SK-N-MC (cell line): ENCODE data around the gene FBLN2.

Experiments used
- DNase-seq: peaks from one replicate; pipeline ENCODE4 v3.0.0-alpha.2; 2011; ENCODE audit warnings: low read depth, low spot score
- H3K27ac ChIP-seq: fragments of 200-600 bp; sonication (generic); 2 replicates; pipeline ENCODE4 v1.5.1; 2016; ENCODE audit warnings: mixed run types
- H3K36me3 ChIP-seq: fragments of 200-600 bp; sonication (generic); 2 replicates; pipeline ENCODE4 v1.6.1; 2017; ENCODE audit warnings: antibody characterized with exemption, low read length, mixed read lengths; ENCODE audit not compliant: insufficient read depth
- H3K4me3 ChIP-seq: fragments of 200-600 bp; sonication (generic); 2 replicates; pipeline ENCODE4 v1.5.1; 2016
- H3K9ac ChIP-seq: fragments of 200-600 bp; sonication (generic); 2 replicates; pipeline ENCODE4 v1.8.0; 2017; ENCODE audit warnings: mixed run types, mixed read lengths; ENCODE audit not compliant: insufficient read length
- H3K9me3 ChIP-seq: fragments of 200-600 bp; sonication (generic); 2 replicates; pipeline ENCODE4 v1.6.1; 2017; ENCODE audit warnings: low read depth, mild to moderate bottlenecking, antibody characterized with exemption, low read length, moderate library complexity, mixed read lengths
- EZH2 ChIP-seq: fragments of 200-600 bp; sonication (generic); IDR thresholded peaks from one replicate; pipeline ENCODE4 v1.6.1; 2017; ENCODE audit warnings: antibody characterized with exemption
- FOXP2 ChIP-seq: optimal IDR thresholded peaks from 2 replicates; pipeline ENCODE3; 2011; ENCODE audit warnings: mild to moderate bottlenecking, moderate library complexity; ENCODE audit not compliant: insufficient read depth; ENCODE audit errors: extremely low read length, control extremely low read depth
- POLR2AphosphoS5 ChIP-seq: IDR thresholded peaks from 2 replicates; pipeline ENCODE4 v1.6.1; 2012; ENCODE audit warnings: mild to moderate bottlenecking, low read depth, low read length, borderline replicate concordance

The FBLN2 gene

DNA sequence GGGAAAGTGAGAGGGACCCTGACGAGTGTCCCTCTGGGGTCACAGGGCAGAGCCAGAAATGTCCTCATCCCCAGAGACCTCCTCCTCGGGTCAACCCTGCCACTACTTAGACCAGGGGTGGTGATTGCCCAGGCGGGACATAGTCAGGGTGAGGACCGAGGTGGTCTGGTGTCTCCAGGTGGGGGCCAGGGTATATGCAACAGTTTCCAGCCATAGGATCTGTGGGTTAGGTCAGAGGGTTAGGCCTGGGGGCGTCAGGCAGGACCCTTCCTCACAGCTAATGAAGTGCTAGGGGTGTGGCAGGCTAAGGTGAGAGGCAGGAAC lies 22.3 kb upstream of the FBLN2 start:
- no peak overlapping the region for H3K27ac ChIP-seq

DNA sequence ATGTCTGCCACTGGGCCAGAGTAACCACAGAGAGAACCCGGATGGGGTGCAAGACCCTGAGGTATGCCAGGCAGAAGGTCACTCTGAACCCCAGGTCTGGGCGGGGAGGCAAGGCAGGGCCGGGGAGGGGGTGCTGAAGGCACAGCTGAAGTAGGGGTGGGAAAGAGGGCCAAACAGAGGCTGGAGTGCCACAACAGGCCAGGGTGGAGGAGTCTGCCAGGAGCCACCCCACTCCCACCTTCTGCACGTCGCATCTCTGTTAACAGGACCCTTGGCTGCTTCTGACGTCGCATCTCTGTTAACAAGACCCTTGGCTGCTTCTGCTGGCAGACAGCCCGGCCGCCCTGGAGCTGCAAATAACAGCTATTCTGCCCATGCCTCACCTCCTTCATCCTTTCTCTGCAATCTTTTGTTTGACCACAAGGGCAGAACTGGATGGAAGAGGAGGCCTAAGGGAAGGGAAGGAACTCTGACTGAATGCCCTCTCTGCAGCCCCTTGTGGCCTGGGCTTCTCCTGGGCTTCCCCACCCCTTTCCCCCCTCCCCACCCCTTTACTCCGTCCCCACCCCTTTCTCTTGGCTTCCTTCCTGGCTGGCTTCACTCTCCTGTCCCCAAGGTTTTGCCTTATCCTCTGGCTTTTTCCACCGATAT lies 20.6 kb upstream of the FBLN2 start:
- no peak for DNase-seq
- Histone ChIP-seq H3K4me3 (no peak overlapping the region), H3K36me3 (no peaks in the 10 kb centered on the region), H3K9me3 (no peaks in the 10 kb centered on the region), H3K9ac (no peak overlapping the region), H3K27ac (no peak overlapping the region)
- TF ChIP-seq POLR2AphosphoS5 (no peak), EZH2 (no peak), FOXP2 (no peak)

More for the DNA sequence above, 22.3 kb upstream of the FBLN2 start:
- Histone ChIP-seq H3K36me3 (no peaks in the 10 kb centered on the region), H3K4me3 (no peak overlapping the region), H3K9me3 (no peaks in the 10 kb centered on the region), H3K9ac (no peak overlapping the region)
- TF ChIP-seq POLR2AphosphoS5 (no peak), FOXP2 (no peak), EZH2 (no peak)
- DNase-seq = no peak

DNA sequence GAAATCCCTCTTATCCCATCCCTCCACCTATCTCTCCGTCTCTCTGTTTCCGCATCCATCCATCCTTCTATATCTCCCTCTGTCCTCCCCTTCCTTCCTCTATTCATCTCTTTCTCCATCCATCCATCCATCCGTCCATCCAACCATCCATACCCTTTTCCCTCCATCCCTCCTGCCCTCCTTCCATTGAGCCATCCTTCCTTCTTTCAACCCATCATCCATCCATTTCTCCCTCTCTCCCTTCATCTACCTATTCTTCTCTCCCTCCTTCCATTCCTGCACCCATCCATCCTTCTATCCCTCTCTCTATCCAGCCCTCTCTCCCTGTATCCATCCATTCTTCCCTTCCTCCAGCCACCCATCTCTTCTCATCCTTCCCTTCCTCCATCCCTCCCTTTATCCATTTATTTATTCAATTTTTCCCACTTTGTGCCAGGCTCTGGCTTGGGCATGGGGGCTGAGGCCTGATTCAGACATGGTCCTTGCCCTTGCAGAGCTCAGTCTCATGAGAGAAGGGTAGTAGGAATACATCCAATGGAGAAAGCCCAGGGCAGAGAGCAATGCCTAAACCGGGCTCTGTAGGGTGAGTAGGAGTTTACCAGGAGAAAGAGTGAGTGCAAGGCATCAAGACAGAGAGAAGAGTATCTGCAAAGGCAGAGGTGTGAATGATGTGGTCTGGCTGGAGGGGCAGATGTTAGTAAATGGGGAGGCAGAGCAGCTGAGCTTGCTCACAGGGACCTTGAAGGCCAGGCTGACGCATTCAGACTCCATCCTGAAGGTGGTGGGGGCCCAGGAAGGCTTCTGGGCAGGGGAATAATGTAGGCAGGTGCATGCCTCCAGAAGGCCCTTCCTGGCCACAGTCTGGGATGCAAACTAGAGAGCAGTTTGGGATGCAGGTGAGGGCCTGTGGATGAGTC lies 19.5 kb upstream of the FBLN2 start:
- Histone ChIP-seq H3K36me3 (no peaks in the 10 kb centered on the region), H3K27ac (no peak overlapping the region), H3K9me3 (no peaks in the 10 kb centered on the region), H3K4me3 (no peak overlapping the region), H3K9ac (no peak overlapping the region)
- TF ChIP-seq FOXP2 (no peak), EZH2 (no peak), POLR2AphosphoS5 (no peak)
- DNase-seq = no peak

DNA sequence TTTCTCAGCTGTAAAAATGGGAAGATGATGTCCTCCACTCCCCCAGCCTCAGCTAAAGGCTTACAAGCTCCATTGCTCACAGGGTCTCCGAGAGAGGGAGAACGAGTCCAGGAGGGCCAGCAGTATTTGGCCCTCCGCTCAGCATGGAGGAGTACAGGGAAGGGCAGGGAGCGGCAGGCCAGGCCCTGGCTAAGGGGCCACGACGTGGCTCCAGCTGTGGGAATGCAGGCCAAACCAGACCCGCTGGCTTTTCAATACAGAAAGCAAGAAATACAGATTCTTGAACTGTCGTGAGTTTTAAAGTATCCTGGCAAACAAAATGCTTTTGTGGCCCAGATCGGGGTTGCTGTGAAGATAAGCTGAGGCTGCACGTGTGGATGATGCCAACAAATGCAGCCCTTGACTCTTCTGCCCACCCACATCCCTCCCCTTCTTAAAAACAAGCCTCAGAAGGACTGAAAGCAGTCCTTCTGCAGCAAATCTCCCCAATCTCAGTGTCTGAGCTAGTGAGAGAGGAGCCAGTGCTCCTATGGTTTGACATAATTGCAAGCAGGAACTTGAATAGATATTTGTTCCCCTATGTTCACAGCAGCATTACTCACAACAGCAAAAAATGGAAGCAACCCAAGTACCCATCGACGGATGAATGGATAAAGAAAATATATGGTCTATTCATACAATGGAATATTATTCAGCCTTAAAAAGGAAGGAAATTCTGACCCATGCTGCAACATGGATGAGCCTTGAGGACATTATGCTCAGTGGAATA lies 18.5 kb upstream of the FBLN2 start:
- H3K27ac ChIP-seq = no peak overlapping the region
- TF ChIP-seq POLR2AphosphoS5 = no peak
- no peak for TF ChIP-seq EZH2
- TF ChIP-seq FOXP2 = no peak
- H3K9me3 ChIP-seq = no peaks in the 10 kb centered on the region
- no peak overlapping the region for H3K9ac ChIP-seq
- no peak for DNase-seq
- H3K4me3 ChIP-seq = no peak overlapping the region
- H3K36me3 ChIP-seq = no peaks in the 10 kb centered on the region

DNA sequence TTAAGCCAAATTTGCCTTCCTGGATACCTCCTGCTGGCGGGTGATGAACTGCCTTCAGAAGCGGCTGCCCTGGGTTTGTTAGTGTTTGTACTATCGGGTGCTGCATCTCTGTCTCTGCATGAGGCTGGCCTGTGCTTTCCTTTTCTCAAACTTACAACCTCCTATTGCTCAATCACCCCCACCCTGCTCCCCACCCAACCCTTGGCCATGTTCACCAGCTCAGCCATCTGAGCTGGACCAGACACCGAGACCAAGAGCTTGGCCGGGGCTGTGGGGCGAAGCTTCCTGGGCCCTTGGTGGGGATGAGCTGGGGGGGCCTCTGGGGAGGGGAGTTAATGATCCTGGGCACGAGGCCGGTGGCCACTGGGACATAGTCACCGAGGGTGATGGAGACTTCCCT lies 16.8 kb upstream of the FBLN2 start:
- no peaks in the 10 kb centered on the region for H3K36me3 ChIP-seq
- no peak overlapping the region for H3K4me3 ChIP-seq
- H3K9ac ChIP-seq = no peak overlapping the region
- TF ChIP-seq EZH2 (no peak), POLR2AphosphoS5 (no peak), FOXP2 (no peak)
- no peaks in the 10 kb centered on the region for H3K9me3 ChIP-seq
- DNase-seq = no peak
- H3K27ac ChIP-seq = no peak overlapping the region

DNA sequence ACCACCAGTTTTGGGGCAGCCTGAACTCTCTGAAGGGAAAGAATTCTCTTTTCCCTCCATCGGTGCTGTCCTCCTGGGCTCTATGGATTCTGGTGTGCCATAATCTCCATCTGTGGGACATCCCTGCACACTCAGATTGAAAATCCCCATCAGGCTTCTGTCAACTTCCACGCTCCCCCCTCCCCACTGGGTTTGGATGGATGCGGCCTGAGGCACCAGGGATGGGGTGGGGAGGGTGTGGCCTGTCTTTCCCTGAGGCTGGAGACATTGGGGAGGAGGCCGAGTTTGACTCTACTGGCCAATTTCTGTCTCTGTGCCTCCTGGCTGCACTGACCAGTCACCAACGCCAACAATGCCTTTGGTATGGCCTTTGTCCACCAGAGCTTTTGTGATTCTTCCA lies 16.3 kb upstream of the FBLN2 start:
- no peak for DNase-seq
- no peak overlapping the region for H3K27ac ChIP-seq
- H3K4me3 ChIP-seq = no peak overlapping the region
- no peaks in the 10 kb centered on the region for H3K9me3 ChIP-seq
- TF ChIP-seq FOXP2 (no peak), POLR2AphosphoS5 (no peak), EZH2 (no peak)
- H3K36me3 ChIP-seq = no peaks in the 10 kb centered on the region
- H3K9ac ChIP-seq = no peak overlapping the region

DNA sequence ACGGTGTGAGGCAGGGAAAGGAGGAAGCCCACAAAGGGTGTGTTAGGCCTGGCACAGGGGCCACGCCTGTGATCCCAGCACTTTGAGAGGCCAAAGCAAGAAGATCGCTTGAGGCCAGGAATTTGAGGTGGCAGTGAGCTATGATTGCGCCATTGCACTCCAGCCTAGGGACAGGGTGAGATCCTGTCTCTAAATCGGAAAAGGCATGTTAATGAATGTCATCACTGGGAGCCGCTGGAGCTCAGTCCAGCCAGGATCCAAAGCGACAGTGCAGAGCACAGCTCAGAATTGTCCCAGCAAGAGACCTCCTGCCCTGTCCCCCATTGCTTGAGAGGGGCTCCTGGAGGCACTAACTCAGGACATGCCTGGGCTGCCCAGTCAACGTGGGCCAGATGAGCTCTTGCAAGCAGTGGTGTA lies 15.0 kb upstream of the FBLN2 start:
- Histone ChIP-seq H3K27ac (no peak overlapping the region), H3K9ac (no peak overlapping the region), H3K4me3 (no peak overlapping the region), H3K36me3 (no peaks in the 10 kb centered on the region), H3K9me3 (no peaks in the 10 kb centered on the region)
- TF ChIP-seq FOXP2 = no peak
- TF ChIP-seq EZH2 = no peak
- TF ChIP-seq POLR2AphosphoS5 = no peak
- no peak for DNase-seq

DNA sequence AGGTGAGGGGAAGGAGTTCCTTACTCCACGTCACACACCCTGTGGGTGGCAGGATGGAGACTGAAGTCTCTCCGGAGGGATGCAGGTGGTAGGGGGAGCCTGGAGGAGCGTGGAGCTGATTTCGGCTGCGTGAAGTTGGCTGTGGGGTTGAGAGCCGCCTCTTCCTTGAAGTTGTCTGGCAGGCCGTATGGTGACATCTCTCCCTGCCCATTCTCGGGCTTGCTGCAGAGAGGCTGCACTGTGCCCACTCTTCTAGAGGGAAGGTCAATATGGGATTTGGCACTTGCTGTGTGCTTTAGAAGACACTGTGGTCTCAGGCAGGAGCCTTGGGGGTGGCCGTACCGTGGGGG lies 13.4 kb upstream of the FBLN2 start:
- TF ChIP-seq EZH2 (no peak), FOXP2 (no peak), POLR2AphosphoS5 (no peak)
- Histone ChIP-seq H3K9me3 (no peaks in the 10 kb centered on the region), H3K27ac (no peak overlapping the region), H3K4me3 (no peak overlapping the region), H3K9ac (no peak overlapping the region), H3K36me3 (no peaks in the 10 kb centered on the region)
- no peak for DNase-seq
